IMR-90 (cell line): Measurements from ENCODE around the gene SSPN. TPM values are rescaled to one million over a fixed set of nuclear protein-coding genes. Genes with fewer than 3 reads are reported as not detected.

Experiments
- ATAC-seq: fragments of 200-7000 bp; cut with Tn5 transposase; 2 replicates; pipeline ENCODE4 v1.9.1; 2020; ENCODE audit warnings: low read depth, mild to moderate bottlenecking, moderate library complexity
- BruUV-seq: library from RNA; stranded (reverse); fragments of 400-500 nt; replicated peaks from 2 replicates; lab custom pipeline; 2021; lab: Mats Ljungman, UMichigan
- CTCF ChIA-PET: fragments of 300-600 bp; formaldehyde crosslinking; extraction: SDS; loops from one replicate; lab custom pipeline; 2021; ENCODE audit warnings: antibody characterized with exemption; lab: Yijun Ruan, JAX
- POLR2A ChIA-PET: fragments of 300-600 bp; sonication (Branson Sonifier 250); formaldehyde crosslinking; loops from one replicate; lab custom pipeline; 2022; ENCODE audit warnings: antibody characterized with exemption; ENCODE audit not compliant: unreplicated experiment; lab: Charles Lee
- DNase-seq: peaks from one replicate; pipeline ENCODE4 v3.0.0; 2013
- H2AFZ ChIP-seq: replicated peaks from 2 replicates; pipeline ENCODE3; 2013; ENCODE audit warnings: low read length, mild to moderate bottlenecking; ENCODE audit not compliant: poor library complexity
- H2AK5ac ChIP-seq: 2 replicates; pipeline ENCODE4 v1.6.1; 2013; ENCODE audit warnings: low read depth, low read length, inconsistent platforms
- H2AK9ac ChIP-seq: replicated peaks from 2 replicates; pipeline ENCODE3; 2013; ENCODE audit warnings: mild to moderate bottlenecking, low read depth, low read length, moderate library complexity; ENCODE audit not compliant: poor library complexity
- H2BK120ac ChIP-seq: 2 replicates; pipeline ENCODE4 v1.6.1; 2013; ENCODE audit warnings: low read depth, low read length, inconsistent platforms
- H2BK15ac ChIP-seq: 3 replicates; pipeline ENCODE4 v1.6.1; 2013; ENCODE audit warnings: low read depth, low read length, inconsistent platforms
- H2BK20ac ChIP-seq: 2 replicates; pipeline ENCODE4 v1.6.1; 2013; ENCODE audit warnings: low read depth, mild to moderate bottlenecking, inconsistent platforms, low read length, moderate library complexity
- H2BK5ac ChIP-seq: 2 replicates; pipeline ENCODE4 v1.6.1; 2013; ENCODE audit warnings: mild to moderate bottlenecking, low read depth, low read length, inconsistent platforms; ENCODE audit not compliant: poor library complexity, severe bottlenecking
- H3K14ac ChIP-seq: replicated peaks from 2 replicates; pipeline ENCODE4 v1.6.1; 2013; ENCODE audit warnings: low read depth, low read length, inconsistent platforms
- H3K18ac ChIP-seq: 2 replicates; pipeline ENCODE4 v1.6.1; 2013; ENCODE audit warnings: low read depth, low read length, control low read depth
- H3K23ac ChIP-seq: 2 replicates; pipeline ENCODE4 v1.6.1; 2013; ENCODE audit warnings: low read depth, low read length, inconsistent platforms
- H3K27ac ChIP-seq: 2 replicates; pipeline ENCODE4 v1.5.1; 2013; ENCODE audit warnings: mild to moderate bottlenecking, control low read depth, low read length; ENCODE audit not compliant: insufficient read depth
- H3K27me3 ChIP-seq: 2 replicates; pipeline ENCODE4 v1.6.1; 2013; ENCODE audit warnings: low read length; ENCODE audit not compliant: control insufficient read depth, insufficient read depth
- H3K36me3 ChIP-seq: 2 replicates; pipeline ENCODE4 v1.6.1; 2013; ENCODE audit warnings: low read length, mixed read lengths; ENCODE audit not compliant: control insufficient read depth, insufficient read depth
- H3K4ac ChIP-seq: 2 replicates; pipeline ENCODE4 v1.6.1; 2013; ENCODE audit warnings: low read depth, low read length, inconsistent platforms
- H3K4me1 ChIP-seq: 2 replicates; pipeline ENCODE4 v1.6.1; 2013; ENCODE audit warnings: low read length, mixed read lengths; ENCODE audit not compliant: control insufficient read depth, insufficient read depth
- H3K4me2 ChIP-seq: 2 replicates; pipeline ENCODE4 v1.6.1; 2013; ENCODE audit warnings: low read depth, mild to moderate bottlenecking, control low read depth, low read length, moderate library complexity
- H3K4me3 ChIP-seq: 2 replicates; pipeline ENCODE4 v1.5.1; 2013; ENCODE audit warnings: low read depth, mild to moderate bottlenecking, control low read depth, low read length, moderate library complexity; ENCODE audit not compliant: insufficient read depth
- H3K56ac ChIP-seq: 2 replicates; pipeline ENCODE4 v1.6.1; 2013; ENCODE audit warnings: low read length, inconsistent platforms; ENCODE audit not compliant: insufficient read depth; ENCODE audit errors: extremely low read depth
- H3K79me1 ChIP-seq, 2 experiments: 2 replicates each; pipeline ENCODE4 v1.6.1; 2013; ENCODE audit warnings: low read length in 2 of 2, inconsistent platforms in 1 of 2, low read depth in 1 of 2
- H3K9ac ChIP-seq: 2 replicates; pipeline ENCODE4 v1.6.1; 2013; ENCODE audit warnings: low read depth, low read length, control low read depth
- H3K9me1 ChIP-seq: 2 replicates; pipeline ENCODE4 v1.6.1; 2013; ENCODE audit warnings: low read length, inconsistent platforms; ENCODE audit not compliant: insufficient read depth
- H3K9me3 ChIP-seq: 2 replicates; pipeline ENCODE4 v1.6.1; 2013; ENCODE audit warnings: low read length; ENCODE audit not compliant: control insufficient read depth, insufficient read depth
- H4K20me1 ChIP-seq: 2 replicates; pipeline ENCODE4 v1.6.1; 2013; ENCODE audit warnings: low read length, inconsistent platforms; ENCODE audit not compliant: insufficient read depth
- H4K5ac ChIP-seq: 2 replicates; pipeline ENCODE4 v1.6.1; 2013; ENCODE audit warnings: mild to moderate bottlenecking, low read depth, low read length, control low read depth
- H4K8ac ChIP-seq, 2 experiments: 2 replicates each; pipeline ENCODE4 v1.6.1; 2013; ENCODE audit warnings: low read depth in 2 of 2, low read length in 2 of 2, control low read depth in 1 of 2, inconsistent platforms in 1 of 2
- H4K91ac ChIP-seq: 2 replicates; pipeline ENCODE4 v1.6.1; 2013; ENCODE audit warnings: low read depth, low read length, inconsistent platforms; ENCODE audit not compliant: insufficient read depth
- BHLHE40 ChIP-seq: fragments of 150-350 bp; IDR thresholded peaks from 2 replicates; pipeline ENCODE4 v1.6.1; 2016; ENCODE audit warnings: mild to moderate bottlenecking, low read depth, low read length
- CEBPB ChIP-seq: IDR thresholded peaks from 2 replicates; pipeline ENCODE4 v1.6.1; 2012; ENCODE audit warnings: low read depth, low read length, improper control_type of control experiment
- CHD1 ChIP-seq: IDR thresholded peaks from 2 replicates; pipeline ENCODE4 v1.6.1; 2012; ENCODE audit warnings: low read depth, low read length, improper control_type of control experiment
- CTCF ChIP-seq: conservative IDR thresholded peaks from 2 replicates; pipeline ENCODE4 v1.5.1; 2012; ENCODE audit warnings: mild to moderate bottlenecking, low read depth, low read length, improper control_type of control experiment
- FOS ChIP-seq: fragments of 150-350 bp; IDR thresholded peaks from 2 replicates; pipeline ENCODE4 v1.6.1; 2016; ENCODE audit warnings: low read depth, low read length
- MAFK ChIP-seq: IDR thresholded peaks from 2 replicates; pipeline ENCODE4 v1.6.1; 2012; ENCODE audit warnings: low read depth, low read length, improper control_type of control experiment
- MAZ ChIP-seq: IDR thresholded peaks from 2 replicates; pipeline ENCODE4 v1.6.1; 2012; ENCODE audit warnings: low read depth, mild to moderate bottlenecking, low read length, improper control_type of control experiment, moderate library complexity, borderline replicate concordance
- MXI1 ChIP-seq: IDR thresholded peaks from 2 replicates; pipeline ENCODE4 v1.6.1; 2012; ENCODE audit warnings: low read depth, mild to moderate bottlenecking, low read length, moderate library complexity, borderline replicate concordance
- NFE2L2 ChIP-seq: fragments of 150-350 bp; IDR thresholded peaks from 2 replicates; pipeline ENCODE4 v1.6.1; 2016; ENCODE audit warnings: low read depth, mild to moderate bottlenecking, low read length
- POLR2A ChIP-seq: IDR thresholded peaks from 2 replicates; pipeline ENCODE4 v1.6.1; 2012; ENCODE audit warnings: mild to moderate bottlenecking, low read depth, low read length
- RAD21 ChIP-seq: IDR thresholded peaks from 2 replicates; pipeline ENCODE4 v1.6.1; 2012; ENCODE audit warnings: low read length, improper control_type of control experiment
- RFX5 ChIP-seq: IDR thresholded peaks from 2 replicates; pipeline ENCODE4 v1.8.0; 2012; ENCODE audit warnings: low read depth, mild to moderate bottlenecking, low read length, moderate library complexity
- SMC3 ChIP-seq: fragments of 150-350 bp; IDR thresholded peaks from 2 replicates; pipeline ENCODE4 v1.6.1; 2016; ENCODE audit warnings: low read depth, mild to moderate bottlenecking, antibody characterized with exemption, low read length, moderate library complexity
- dilution Hi-C: fragments of 300-500 bp; cut with HindIII; formaldehyde crosslinking; loops from one replicate; pipeline ENCODE4 v1.14.3; 2018; ENCODE audit warnings: low sequenced_read_pairs; ENCODE audit not compliant: unreplicated experiment
- in situ Hi-C: fragments of 300-500 bp; cut with MboI; formaldehyde crosslinking; loops from 3 replicates; pipeline ENCODE4 v1.14.3; 2019; ENCODE audit warnings: low sequenced_read_pairs, inconsistent platforms, mixed read lengths
- intact Hi-C: fragments of 100-400 bp; cut with micrococcal nuclease; formaldehyde crosslinking; loops from 2 replicates; pipeline ENCODE4 v1.10.0; 2022
- polyA plus RNA-seq, 3 experiments: library from polyadenylated mRNA; depleted of rRNA; stranded (reverse); fragments of >200 nt; gene quantifications; 2 replicates each; pipeline ENCODE4 v1.2.3, GENCODE V29; 2012; ENCODE audit warnings: low replicate concordance in 1 of 3
- total RNA-seq: library from RNA; depleted of rRNA; stranded (reverse); fragments of >200 nt; gene quantifications from 2 replicates; pipeline ENCODE4 v1.2.3, GENCODE V29; 2012
- TF ChIP-seq, protein P1 (sequence below): fragments of 150-350 bp; IDR thresholded peaks from 2 replicates; pipeline ENCODE4 v1.6.1; 2016; ENCODE audit warnings: low read depth, mild to moderate bottlenecking, low read length, moderate library complexity, borderline replicate concordance
- TF ChIP-seq, protein P2 (sequence below): fragments of 150-350 bp; IDR thresholded peaks from 2 replicates; pipeline ENCODE4 v1.6.1; 2017; ENCODE audit warnings: mild to moderate bottlenecking, antibody characterized with exemption, low read length, low read depth

Gene SSPN
- total and polyA plus RNA-seq, 2 of the 4 experiments (the other 2 are of a cell fraction) = 3.5 to 5.6 TPM

- ATAC-seq (no peak), DNase-seq (no peak)
- Histone ChIP-seq H2AK9ac (no peak overlapping the region), H3K9me1 (0 out of 2 replicates have a peak, but pooled peaks cover 3% of the 10 kb centered on the region), H3K27me3 (no peaks in the 10 kb centered on the region), H4K8ac (no peak overlapping the region), H2BK120ac (no peak overlapping the region), H2AFZ (no peak overlapping the region), H3K4me3 (no peak overlapping the region), H2BK20ac (no peak overlapping the region), H3K4me2 (no peak overlapping the region), H3K23ac (no peak overlapping the region), H3K14ac (no peak overlapping the region), H2BK15ac (no peak overlapping the region), H3K56ac (no peak overlapping the region), H3K4ac (no peak overlapping the region), H3K9ac (no peak overlapping the region), H2BK5ac (no peak overlapping the region), H3K9me3 (no peaks in the 10 kb centered on the region), H4K5ac (no peak overlapping the region), H3K18ac (no peak overlapping the region), H3K36me3 (no peaks in the 10 kb centered on the region), H4K20me1 (no peaks in the 10 kb centered on the region), H2AK5ac (no peak overlapping the region; the same call in 1 of the 2 replicates), H4K91ac (no peak overlapping the region), H3K27ac (no peak overlapping the region), H3K79me1 (no peaks in the 10 kb centered on the region), H3K4me1 (peaks cover 7% of the 10 kb centered on the region; the same call in 1 of the 2 replicates)
- ChIA-PET POLR2A (no interaction called here), CTCF (no interaction called here)
- dilution Hi-C loops = no loop called here
- BruUV-seq = no TSS peak
- intact Hi-C loops = no loop called here
- TF ChIP-seq CHD1 = no peak
- no peak for TF ChIP-seq POLR2A
- no peak for TF ChIP-seq RFX5
- TF ChIP-seq MAFK = no peak
- TF ChIP-seq CEBPB = no peak
- no peak for TF ChIP-seq CTCF
- TF ChIP-seq, protein P1, sequence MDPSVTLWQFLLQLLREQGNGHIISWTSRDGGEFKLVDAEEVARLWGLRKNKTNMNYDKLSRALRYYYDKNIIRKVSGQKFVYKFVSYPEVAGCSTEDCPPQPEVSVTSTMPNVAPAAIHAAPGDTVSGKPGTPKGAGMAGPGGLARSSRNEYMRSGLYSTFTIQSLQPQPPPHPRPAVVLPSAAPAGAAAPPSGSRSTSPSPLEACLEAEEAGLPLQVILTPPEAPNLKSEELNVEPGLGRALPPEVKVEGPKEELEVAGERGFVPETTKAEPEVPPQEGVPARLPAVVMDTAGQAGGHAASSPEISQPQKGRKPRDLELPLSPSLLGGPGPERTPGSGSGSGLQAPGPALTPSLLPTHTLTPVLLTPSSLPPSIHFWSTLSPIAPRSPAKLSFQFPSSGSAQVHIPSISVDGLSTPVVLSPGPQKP = no peak
- TF ChIP-seq, protein P2, sequence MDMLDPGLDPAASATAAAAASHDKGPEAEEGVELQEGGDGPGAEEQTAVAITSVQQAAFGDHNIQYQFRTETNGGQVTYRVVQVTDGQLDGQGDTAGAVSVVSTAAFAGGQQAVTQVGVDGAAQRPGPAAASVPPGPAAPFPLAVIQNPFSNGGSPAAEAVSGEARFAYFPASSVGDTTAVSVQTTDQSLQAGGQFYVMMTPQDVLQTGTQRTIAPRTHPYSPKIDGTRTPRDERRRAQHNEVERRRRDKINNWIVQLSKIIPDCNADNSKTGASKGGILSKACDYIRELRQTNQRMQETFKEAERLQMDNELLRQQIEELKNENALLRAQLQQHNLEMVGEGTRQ = no peak
- TF ChIP-seq RAD21 = no peak
- no peak for TF ChIP-seq MAZ
- TF ChIP-seq FOS = no peak
- no peak for TF ChIP-seq NFE2L2
- TF ChIP-seq MXI1 = no peak
- TF ChIP-seq BHLHE40 = no peak
- no peak for TF ChIP-seq SMC3
- in situ Hi-C loops = no loop called here
Observed at GRCh38 chr12:26279091-26279490, 83.7 kb downstream of the SSPN start.
